GM12878 (cell line): ENCODE data around the gene CLASP1. TPM values are rescaled to one million over a fixed set of nuclear protein-coding genes. Genes with fewer than 3 reads are reported as not detected.

Source experiments
- ASH2L ChIP-seq: fragments of 300-600, 200-600 bp; sonication (generic); IDR thresholded peaks from 2 replicates; pipeline ENCODE4 v1.6.1; 2017; ENCODE audit warnings: low read depth, mild to moderate bottlenecking, borderline replicate concordance
- BCL11A ChIP-seq: IDR thresholded peaks from 2 replicates; pipeline ENCODE4 v1.6.1; 2011; ENCODE audit warnings: low read depth, low read length
- BRCA1 ChIP-seq: IDR thresholded peaks from 2 replicates; pipeline ENCODE4 v1.6.1; 2011; ENCODE audit warnings: low read depth, low read length, improper control_type of control experiment
- CBX3 ChIP-seq: fragments of 200-600 bp; sonication (generic); IDR thresholded peaks from 2 replicates; pipeline ENCODE4 v1.6.1; 2016; ENCODE audit warnings: low read depth, borderline replicate concordance
- CBX5 ChIP-seq: sonication (generic); IDR thresholded peaks from 2 replicates; pipeline ENCODE4 v1.6.1; 2016; ENCODE audit warnings: low read depth, moderate library complexity, mild to moderate bottlenecking, inconsistent platforms
- EGR1 ChIP-seq, 2 experiments: IDR thresholded peaks; 1 replicate in 1 of 2; 2 replicates in 1 of 2; pipeline ENCODE4 v1.6.1; 2011 to 2012; ENCODE audit warnings: low read depth in 2 of 2, low read length in 2 of 2, borderline replicate concordance in 1 of 2, mild to moderate bottlenecking in 1 of 2, moderate library complexity in 1 of 2
- GATAD2B ChIP-seq: fragments of 450-650 bp; conservative IDR thresholded peaks from 2 replicates; pipeline ENCODE4 v1.6.1; 2017; ENCODE audit warnings: low read depth, mild to moderate bottlenecking, moderate library complexity
- KDM1A ChIP-seq: fragments of 200-600 bp; sonication (generic); IDR thresholded peaks from 2 replicates; pipeline ENCODE4 v1.6.1; 2016; ENCODE audit warnings: borderline replicate concordance
- MTA3 ChIP-seq: IDR thresholded peaks from 2 replicates; pipeline ENCODE4 v1.6.1; 2012; ENCODE audit warnings: low read length, inconsistent platforms, borderline replicate concordance
- MXI1 ChIP-seq: fragments of 150-350 bp; IDR thresholded peaks from 2 replicates; pipeline ENCODE4 v1.6.1; 2011; ENCODE audit warnings: low read depth, mild to moderate bottlenecking, inconsistent platforms, low read length, improper control_type of control experiment
- NFIC ChIP-seq: IDR thresholded peaks from 2 replicates; pipeline ENCODE4 v1.6.1; 2012; ENCODE audit warnings: low read depth, mild to moderate bottlenecking, inconsistent platforms, low read length, moderate library complexity
- NR2F1 ChIP-seq: fragments of 450-650 bp; conservative IDR thresholded peaks from 2 replicates; pipeline ENCODE4 v1.6.1; 2017; ENCODE audit warnings: mild to moderate bottlenecking
- POU2F2 ChIP-seq: IDR thresholded peaks from 3 replicates; pipeline ENCODE4 v1.6.1; 2011; ENCODE audit warnings: low read depth, mild to moderate bottlenecking, low read length, borderline replicate concordance
- RB1 ChIP-seq: fragments of 450-650 bp; formaldehyde crosslinking; IDR thresholded peaks from 2 replicates; pipeline ENCODE4 v1.6.1; 2017; ENCODE audit warnings: mild to moderate bottlenecking, borderline replicate concordance
- RCOR1 ChIP-seq: conservative IDR thresholded peaks from 2 replicates; pipeline ENCODE4 v1.6.1; 2012; ENCODE audit warnings: low read depth, low read length, improper control_type of control experiment
- RELA ChIP-seq: fragments of 450-650 bp; IDR thresholded peaks from 2 replicates; pipeline ENCODE4 v1.8.0; 2014; ENCODE audit warnings: borderline replicate concordance; ENCODE audit not compliant: partially characterized antibody
- SREBF1 ChIP-seq: IDR thresholded peaks from 2 replicates; pipeline ENCODE4 v1.6.1; 2012; ENCODE audit warnings: mild to moderate bottlenecking, low read length
- STAT3 ChIP-seq: IDR thresholded peaks from 2 replicates; pipeline ENCODE4 v1.6.1; 2011; ENCODE audit warnings: low read depth, low read length, improper control_type of control experiment
- ZNF274 ChIP-seq: IDR thresholded peaks from one replicate; pipeline ENCODE4 v1.8.0; 2011; ENCODE audit not compliant: insufficient read length, insufficient read depth
- polyA plus RNA-seq, 11 experiments: library from polyadenylated mRNA; depleted of rRNA in 4 of 11; unstranded in 6 of 11; stranded (reverse) in 5 of 11; fragments of >200 nt; fragmentation: Nextera tagmentation in 4 of 11; fragmentation: Illumina TruSeq in 1 of 11; extraction: Ambion mirVana in 4 of 11; extraction: Trizol in 1 of 11; gene quantifications; 1 replicate in 1 of 11; 2 replicates in 10 of 11; pipeline versions ENCODE4 v1.2.1 to v1.2.3, GENCODE V29; 2011 to 2016; ENCODE audit warnings: inconsistent platforms in 2 of 11, missing spikeins in 2 of 11, low read depth in 1 of 11
- total RNA-seq, 4 experiments: library from RNA; depleted of rRNA in 3 of 4; stranded (reverse); fragments of >200 nt in 3 of 4; fragmentation: Illumina TruSeq in 1 of 4; extraction: Trizol in 1 of 4; gene quantifications; 2 replicates each; pipeline versions ENCODE4 v1.2.1 to v1.2.3, GENCODE V29; 2013 to 2021
- TF ChIP-seq, protein P1 (sequence below): IDR thresholded peaks from 2 replicates; pipeline ENCODE4 v1.6.1; 2012; ENCODE audit warnings: improper control_type of control experiment, low read depth, low read length; ENCODE audit not compliant: insufficient replicate concordance
- TF ChIP-seq, protein P2 (sequence below): fragments of 450-650 bp; IDR thresholded peaks from 2 replicates; pipeline ENCODE4 v1.6.1; 2017; ENCODE audit warnings: mild to moderate bottlenecking, moderate library complexity

Gene CLASP1
- total and polyA plus RNA-seq, 10 of the 15 experiments (the other 5 are each of a cell fraction or from before 2014, with no cell fraction given) = 1.4 to 62.4 (median 32.9) TPM

DNA sequence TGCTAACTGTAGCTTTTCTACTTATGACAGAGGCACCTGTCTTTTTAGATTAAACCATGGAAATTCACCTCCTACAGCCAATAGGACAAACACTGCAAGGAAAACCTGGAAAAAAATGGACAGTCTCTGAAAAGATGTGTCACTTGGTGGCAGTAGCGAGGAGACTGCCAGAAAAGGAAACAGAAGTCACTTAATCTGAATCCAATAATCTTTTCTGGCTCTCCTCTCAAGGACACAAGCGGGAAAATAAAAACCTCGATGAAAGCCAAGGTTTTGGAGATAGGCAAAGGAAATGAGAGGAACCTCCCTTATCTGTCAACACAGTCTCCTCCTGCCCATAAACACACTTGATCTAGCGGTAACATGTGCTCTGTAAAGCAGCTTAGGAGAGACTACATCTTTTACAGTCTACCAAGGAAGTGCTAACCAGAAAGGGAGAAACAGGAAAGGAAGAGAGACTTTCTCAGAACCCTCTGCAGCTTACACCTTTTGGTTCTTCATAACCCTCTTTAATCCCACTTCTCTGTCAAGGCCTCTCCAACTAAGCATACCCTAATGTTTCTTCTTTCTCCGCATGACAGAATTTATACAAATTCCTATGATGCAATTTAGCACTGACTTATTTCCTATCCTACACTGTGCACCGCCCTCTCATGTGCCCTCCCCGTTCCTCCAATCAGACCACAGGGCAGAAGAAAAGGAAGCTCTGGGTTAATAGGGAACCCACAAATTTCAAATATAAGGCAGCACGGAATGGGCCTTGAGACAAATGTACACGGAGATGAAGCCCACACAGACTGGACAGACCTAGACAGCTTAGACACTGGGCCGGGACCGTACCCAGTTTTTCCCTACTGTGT, 52.8 kb downstream of the CLASP1 start (continued):
- TF ChIP-seq, protein P1, sequence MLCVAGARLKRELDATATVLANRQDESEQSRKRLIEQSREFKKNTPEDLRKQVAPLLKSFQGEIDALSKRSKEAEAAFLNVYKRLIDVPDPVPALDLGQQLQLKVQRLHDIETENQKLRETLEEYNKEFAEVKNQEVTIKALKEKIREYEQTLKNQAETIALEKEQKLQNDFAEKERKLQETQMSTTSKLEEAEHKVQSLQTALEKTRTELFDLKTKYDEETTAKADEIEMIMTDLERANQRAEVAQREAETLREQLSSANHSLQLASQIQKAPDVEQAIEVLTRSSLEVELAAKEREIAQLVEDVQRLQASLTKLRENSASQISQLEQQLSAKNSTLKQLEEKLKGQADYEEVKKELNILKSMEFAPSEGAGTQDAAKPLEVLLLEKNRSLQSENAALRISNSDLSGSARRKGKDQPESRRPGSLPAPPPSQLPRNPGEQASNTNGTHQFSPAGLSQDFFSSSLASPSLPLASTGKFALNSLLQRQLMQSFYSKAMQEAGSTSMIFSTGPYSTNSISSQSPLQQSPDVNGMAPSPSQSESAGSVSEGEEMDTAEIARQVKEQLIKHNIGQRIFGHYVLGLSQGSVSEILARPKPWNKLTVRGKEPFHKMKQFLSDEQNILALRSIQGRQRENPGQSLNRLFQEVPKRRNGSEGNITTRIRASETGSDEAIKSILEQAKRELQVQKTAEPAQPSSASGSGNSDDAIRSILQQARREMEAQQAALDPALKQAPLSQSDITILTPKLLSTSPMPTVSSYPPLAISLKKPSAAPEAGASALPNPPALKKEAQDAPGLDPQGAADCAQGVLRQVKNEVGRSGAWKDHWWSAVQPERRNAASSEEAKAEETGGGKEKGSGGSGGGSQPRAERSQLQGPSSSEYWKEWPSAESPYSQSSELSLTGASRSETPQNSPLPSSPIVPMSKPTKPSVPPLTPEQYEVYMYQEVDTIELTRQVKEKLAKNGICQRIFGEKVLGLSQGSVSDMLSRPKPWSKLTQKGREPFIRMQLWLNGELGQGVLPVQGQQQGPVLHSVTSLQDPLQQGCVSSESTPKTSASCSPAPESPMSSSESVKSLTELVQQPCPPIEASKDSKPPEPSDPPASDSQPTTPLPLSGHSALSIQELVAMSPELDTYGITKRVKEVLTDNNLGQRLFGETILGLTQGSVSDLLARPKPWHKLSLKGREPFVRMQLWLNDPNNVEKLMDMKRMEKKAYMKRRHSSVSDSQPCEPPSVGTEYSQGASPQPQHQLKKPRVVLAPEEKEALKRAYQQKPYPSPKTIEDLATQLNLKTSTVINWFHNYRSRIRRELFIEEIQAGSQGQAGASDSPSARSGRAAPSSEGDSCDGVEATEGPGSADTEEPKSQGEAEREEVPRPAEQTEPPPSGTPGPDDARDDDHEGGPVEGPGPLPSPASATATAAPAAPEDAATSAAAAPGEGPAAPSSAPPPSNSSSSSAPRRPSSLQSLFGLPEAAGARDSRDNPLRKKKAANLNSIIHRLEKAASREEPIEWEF = peak; percentile 6
- TF ChIP-seq POU2F2 = 0 out of 3 replicates have a peak, but pooled peaks have one; percentile 15
- no peak for TF ChIP-seq BRCA1
- TF ChIP-seq RELA = no peak
- TF ChIP-seq MXI1 = peak; percentile 16; the same call in 1 of the 2 replicates
- TF ChIP-seq NR2F1 = no peak
- no peak for TF ChIP-seq GATAD2B
- TF ChIP-seq EGR1 (IDR thresholded peaks at IDR 0.05; ENCODE audit: borderline replicate concordance in 1 of 2, low read depth in 2 of 2, low read length in 2 of 2) = no peak
- TF ChIP-seq RCOR1 = no peak
- peak; percentile 68; the same call in 1 of the 2 replicates for TF ChIP-seq MTA3
- no peak for TF ChIP-seq ZNF274
- no peak for TF ChIP-seq SREBF1
- no peak for TF ChIP-seq BCL11A
- 0 out of 2 replicates have a peak, but pooled peaks have one; percentile 14 for TF ChIP-seq CBX5
- TF ChIP-seq CBX3 = no peak
- TF ChIP-seq STAT3 = no peak
- 0 out of 2 replicates have a peak, but pooled peaks have one; percentile 38 for TF ChIP-seq NFIC
- no peak for TF ChIP-seq KDM1A
- TF ChIP-seq, protein P2, sequence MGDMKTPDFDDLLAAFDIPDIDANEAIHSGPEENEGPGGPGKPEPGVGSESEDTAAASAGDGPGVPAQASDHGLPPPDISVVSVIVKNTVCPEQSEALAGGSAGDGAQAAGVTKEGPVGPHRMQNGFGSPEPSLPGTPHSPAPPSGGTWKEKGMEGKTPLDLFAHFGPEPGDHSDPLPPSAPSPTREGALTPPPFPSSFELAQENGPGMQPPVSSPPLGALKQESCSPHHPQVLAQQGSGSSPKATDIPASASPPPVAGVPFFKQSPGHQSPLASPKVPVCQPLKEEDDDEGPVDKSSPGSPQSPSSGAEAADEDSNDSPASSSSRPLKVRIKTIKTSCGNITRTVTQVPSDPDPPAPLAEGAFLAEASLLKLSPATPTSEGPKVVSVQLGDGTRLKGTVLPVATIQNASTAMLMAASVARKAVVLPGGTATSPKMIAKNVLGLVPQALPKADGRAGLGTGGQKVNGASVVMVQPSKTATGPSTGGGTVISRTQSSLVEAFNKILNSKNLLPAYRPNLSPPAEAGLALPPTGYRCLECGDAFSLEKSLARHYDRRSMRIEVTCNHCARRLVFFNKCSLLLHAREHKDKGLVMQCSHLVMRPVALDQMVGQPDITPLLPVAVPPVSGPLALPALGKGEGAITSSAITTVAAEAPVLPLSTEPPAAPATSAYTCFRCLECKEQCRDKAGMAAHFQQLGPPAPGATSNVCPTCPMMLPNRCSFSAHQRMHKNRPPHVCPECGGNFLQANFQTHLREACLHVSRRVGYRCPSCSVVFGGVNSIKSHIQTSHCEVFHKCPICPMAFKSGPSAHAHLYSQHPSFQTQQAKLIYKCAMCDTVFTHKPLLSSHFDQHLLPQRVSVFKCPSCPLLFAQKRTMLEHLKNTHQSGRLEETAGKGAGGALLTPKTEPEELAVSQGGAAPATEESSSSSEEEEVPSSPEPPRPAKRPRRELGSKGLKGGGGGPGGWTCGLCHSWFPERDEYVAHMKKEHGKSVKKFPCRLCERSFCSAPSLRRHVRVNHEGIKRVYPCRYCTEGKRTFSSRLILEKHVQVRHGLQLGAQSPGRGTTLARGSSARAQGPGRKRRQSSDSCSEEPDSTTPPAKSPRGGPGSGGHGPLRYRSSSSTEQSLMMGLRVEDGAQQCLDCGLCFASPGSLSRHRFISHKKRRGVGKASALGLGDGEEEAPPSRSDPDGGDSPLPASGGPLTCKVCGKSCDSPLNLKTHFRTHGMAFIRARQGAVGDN = no peak
- no peak for TF ChIP-seq RB1
- TF ChIP-seq ASH2L = no peak
